GDM1 (cell line): ENCODE measurements around the gene TPRN.

ENCODE experiments used
- DNase-seq: peaks from one replicate; lab custom pipeline; 2025; lab: John Stamatoyannopoulos, UW

TPRN gene

DNA sequence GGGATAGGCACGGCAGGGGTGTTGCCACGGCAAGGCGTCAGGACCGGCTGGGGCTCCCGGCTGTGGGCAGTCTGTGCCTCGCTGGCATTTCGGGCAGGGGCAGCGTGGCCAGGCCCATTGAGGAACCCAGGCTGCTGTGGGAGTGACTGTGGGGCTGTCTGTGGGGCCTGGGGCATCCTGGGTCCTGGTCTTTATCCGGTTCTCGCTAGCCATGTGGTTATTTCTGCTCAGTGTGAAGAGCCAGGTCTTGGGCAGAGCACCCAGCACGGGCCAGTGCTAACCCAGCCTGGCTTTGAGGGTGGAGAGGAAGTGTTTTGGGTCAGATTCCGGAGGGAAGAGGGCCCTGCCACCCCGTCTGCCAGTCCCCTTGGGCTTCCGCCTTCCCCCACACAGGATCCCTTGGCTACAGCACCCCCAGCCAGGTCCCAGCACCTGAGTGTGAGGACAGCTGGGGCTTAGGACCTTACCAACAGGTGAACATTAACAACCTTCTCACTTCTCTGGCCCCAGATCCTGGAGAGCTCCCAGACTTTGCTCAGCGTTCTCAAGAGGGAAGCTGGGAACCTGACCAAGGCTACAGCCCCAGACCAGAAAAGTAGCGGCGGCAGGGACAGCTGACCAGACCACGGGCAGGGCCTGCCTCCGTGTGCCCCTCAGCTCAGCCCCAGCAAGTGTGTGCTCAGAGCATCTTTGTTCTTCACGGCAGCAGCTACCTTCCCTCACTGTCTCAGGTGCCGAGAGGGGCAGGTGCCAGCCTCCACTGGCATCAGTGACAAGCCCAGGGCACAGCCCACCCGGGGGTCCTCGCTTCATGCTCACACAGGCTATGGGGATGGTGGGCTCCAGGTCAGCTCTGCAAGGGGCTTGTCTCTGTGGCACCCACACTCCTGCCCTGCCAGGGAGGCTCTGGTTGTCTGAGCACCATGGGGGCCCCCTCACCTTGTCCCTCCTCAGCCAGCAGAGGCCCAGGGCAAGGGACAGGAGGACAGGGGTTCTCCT is 10.9 kb downstream of the TPRN start:
- DNase-seq, result no peak

DNA sequence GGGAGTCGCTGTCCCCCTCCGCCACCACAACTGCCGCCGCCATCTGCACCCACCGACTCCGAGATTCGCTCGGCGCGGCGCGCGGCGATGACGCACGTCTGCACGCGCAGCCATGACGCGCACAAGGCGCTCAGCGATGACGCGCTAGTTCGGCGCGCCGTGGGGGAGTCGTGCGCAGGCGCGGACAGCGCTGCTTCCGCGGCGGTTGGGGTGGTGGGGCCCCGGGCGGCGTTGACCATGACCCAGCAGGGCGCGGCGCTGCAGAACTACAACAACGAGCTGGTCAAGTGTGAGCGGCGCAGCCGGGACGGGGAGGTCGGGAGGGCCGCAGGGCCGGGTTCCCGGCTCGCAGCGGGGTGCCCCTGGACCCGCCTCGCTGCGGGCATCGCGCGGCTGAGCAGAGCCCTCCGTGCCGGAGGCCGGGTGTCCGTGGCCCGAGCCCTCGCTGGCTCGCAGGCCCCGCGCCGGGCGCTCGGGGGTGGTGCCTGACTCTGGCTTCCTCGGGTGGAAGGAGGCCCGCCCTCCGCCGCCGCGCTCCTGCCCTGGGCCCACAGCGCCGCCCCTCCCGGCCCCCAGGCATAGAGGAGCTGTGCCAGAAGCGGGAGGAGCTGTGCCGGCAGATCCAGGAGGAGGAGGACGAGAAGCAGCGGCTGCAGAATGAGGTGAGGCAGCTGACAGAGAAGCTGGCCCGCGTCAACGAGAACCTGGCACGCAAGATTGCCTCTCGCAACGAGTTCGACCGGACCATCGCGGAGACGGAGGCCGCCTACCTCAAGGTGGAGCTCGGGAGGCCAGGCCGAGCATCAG is 11.8 kb downstream of the TPRN start, which contains the start of the genes ANAPC2 and SSNA1:
Gene ANAPC2 (minus strand): TSS at position 71 of the 807 bp plus-strand sequence. CDS start 28 bp downstream, at position 43.
Gene SSNA1 (plus strand): TSS at position 187 of the 807 bp plus-strand sequence. CDS start 51 bp downstream, at position 238.
- peak; percentile 92 for DNase-seq

DNA sequence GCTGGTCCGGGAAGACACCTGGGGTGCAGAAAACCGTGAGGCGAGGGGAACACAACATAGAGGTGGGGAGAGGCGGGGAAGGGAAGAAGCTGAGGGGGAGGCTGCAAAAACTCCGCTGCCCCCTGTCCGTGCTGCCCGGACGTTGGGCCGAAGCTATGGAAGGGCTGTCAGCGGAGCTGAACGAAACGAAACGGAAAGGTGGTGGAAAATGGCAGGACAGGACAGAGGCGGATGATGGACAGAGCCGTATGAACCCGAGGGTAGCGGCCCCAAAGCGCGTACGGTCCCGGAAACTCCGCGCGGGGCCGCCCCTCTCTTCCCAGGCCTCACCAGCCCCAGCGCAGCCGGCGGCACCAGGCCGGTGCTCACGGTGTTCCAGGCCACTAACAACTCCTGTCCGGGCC is 12.5 kb downstream of the TPRN start:
- no peak for DNase-seq

DNA sequence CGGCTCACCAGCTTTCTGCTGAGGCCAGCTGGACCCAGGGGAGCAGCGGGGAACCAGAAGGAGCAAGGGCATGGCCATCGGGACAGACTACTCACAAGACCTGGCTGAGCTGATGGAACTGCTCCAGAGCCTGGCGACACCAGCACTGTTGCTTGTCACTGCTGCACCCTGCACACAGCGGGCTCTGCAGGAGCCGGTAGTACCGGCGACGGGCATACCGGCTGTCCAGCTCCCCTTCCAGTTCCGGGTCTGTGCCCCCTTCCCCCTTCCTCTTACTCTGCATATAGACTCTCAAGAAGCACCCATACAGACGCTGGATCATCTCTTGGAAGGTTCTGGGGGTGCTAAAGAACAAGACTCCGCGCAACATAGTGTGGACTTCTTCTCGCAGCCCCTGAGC is 13.2 kb downstream of the TPRN start:
- no peak for DNase-seq

DNA sequence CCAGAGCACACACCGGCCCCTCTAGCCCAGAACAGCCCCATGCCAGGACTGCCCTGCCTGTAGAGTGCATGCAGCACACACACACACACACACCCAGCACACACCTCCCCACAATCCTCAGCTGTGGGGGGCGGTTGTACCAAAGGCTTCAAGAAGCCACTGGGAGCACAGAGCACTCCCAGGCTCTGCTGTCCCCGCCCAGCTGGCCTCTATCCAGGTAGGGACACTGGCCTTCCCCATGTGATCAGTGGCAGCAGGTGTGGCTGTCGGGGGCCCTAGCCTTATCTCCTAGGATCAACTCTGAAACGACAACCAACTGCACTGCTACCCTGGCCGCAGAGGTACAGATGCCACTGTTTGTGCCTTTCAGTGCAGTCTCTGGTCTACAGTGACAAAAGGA is 14.2 kb downstream of the TPRN start:
- no peak for DNase-seq

DNA sequence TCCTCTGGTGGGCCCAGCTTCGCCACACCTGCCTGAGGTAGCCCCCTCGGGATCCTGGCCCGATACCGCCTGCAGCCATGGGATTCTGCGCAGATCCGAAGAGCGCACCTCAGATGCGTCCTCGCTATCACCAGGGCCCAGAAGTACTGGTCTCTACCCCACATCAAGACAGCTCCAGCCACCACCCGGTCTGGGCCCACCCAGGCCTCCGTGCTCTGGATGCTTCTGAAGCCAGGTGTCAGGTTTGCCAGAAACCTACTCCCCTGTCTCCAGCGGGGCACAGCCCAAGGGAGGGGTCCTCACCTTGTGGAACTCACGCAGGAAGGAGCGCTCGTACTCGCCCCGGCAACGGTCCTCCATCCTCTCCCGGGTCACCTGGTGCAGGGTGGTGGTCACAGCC is 14.6 kb downstream of the TPRN start:
- no peak for DNase-seq

DNA sequence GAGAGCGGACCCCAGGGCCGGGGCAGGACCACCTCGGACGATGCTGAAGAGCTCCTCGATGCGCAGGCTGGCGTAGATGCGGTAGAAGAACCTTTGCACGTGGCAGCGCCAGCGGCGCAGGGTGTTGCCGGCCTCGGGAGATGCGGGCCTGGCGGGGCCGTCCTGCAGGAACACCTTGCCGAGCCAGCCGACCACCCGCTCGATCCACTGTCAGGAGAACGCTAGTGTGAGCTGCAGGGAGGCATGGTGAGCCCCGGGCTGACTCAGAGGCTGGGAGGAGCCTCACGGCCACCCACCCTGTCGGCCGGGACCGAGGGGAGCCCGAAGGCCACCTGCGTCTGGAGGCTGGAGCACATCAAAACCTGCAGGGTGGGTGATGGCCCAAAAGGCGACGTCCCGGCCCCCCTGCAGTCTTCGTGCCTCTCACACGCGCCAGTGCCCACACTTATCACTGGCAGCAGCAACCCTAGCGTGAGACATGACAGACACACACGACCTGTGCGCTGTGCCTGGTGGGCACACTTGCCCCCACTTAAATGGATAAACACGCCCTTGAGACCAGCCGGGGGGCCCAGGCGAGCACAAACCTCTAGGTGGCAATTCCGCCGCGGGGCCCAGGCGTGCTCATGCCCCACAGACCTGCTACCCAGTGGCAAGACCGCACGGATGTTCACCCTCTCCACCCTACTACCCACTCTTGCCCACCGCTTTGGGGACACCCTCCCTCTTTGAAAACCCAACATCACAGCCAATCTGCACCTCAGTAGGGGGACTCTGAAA is 15.5 kb downstream of the TPRN start:
- DNase-seq, result no peak

DNA sequence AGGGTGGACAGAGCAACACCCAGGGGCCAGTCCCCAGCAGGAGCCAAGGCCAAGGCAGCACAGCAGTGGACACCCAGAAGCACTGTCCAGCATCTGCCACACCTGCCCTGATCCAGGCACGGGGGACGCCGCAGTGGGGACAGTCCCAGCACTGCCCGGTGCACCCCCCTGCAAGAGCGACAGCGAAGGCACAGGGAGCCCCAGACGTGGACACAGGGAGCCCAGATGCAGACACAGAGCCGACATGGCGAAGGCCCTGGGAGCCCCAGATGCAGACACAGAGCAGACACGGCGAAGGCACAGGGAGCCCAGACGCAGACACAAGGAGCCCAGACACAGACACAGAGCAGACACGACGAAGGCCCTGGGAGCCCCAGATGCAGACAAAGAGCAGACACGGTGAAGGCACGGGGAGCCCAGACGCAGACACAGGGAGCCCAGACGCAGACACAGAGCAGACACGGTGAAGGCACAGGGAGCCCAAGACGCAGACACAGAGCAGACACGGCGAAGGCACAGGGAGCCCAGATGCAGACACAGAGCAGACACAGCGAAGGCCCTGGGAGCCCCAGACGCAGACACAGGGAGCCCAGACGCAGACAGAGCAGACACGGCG is 16.5 kb downstream of the TPRN start:
- no peak for DNase-seq

DNA sequence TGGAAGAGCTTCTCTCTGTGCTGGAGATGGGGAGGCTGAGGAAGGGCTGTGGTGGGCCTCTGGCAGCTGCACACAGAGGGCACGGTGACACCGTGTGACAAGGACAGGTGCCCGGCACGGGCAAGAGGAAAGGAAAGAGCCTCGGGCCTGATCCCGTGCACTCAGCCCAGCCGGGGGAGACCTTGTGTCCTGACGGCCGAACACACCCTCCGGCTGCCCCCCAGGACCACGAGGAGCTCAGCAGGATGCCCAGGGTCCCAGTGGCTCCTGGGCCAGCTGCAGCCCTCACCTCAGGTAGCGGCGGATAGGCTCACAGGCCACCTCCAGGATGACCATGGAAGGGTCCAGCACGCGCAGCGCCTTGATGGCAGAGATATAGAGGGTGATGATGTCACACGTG is 17.7 kb downstream of the TPRN start:
- DNase-seq, result no peak

DNA sequence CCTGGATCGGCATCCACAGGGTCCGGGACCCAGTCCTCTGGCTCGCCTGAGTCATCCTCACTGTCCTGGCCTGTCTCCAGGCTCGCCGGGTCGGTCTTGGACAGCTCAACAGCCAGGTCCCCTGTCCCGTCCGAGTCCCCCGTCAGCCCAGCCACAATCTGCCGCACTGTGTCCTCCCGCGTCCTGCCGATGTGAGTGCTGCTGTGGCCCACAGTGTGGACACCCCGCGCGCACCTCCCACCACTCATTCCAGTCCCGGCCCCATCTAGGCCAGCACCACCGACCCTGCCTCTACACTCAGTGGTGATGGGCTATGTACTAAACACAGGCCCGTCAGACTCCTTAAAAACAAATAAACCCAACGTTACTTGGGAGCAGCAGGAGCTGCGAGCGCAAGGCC is 18.9 kb downstream of the TPRN start:
- no peak for DNase-seq

DNA sequence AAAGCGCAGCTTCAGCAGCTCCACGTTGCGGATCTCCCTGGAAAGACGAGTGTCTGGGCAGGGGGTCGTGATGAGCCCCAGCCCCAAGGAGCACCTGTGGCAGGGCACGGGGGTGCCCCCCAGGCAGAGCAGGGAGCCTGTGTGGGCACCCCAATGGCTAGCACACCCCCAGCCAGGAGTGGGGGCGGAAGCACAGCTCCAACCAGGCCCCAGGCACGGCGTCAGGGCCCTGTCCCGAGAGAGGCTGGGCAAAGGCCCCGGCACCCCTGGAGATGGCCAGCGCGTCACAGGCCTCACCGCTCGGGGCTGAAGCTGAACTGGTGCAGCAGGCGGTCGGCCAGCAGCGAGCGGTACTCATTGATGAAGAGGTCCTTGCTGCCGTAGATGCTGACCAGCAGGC is 20.1 kb downstream of the TPRN start:
- DNase-seq, result no peak

DNA sequence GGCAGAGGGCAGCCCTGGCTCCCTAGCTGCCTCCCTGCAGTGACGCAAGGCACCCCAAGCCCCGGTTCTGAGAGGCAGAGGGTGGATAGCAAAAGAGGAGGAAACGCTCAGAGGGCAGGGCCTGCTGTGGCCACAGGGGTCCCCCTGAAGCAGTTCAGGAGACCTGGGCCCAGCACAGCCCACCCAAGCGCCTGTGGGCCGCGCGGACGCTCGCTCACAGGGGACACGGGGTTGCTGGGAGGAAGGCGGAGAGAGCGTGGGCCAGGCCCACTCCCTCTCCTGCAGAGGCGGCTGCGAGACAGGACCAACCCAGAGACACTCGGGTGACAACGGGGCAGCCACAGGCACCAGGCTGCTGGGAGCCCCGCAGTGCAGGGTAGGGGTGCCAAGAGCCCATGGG is 20.8 kb downstream of the TPRN start:
- no peak for DNase-seq

DNA sequence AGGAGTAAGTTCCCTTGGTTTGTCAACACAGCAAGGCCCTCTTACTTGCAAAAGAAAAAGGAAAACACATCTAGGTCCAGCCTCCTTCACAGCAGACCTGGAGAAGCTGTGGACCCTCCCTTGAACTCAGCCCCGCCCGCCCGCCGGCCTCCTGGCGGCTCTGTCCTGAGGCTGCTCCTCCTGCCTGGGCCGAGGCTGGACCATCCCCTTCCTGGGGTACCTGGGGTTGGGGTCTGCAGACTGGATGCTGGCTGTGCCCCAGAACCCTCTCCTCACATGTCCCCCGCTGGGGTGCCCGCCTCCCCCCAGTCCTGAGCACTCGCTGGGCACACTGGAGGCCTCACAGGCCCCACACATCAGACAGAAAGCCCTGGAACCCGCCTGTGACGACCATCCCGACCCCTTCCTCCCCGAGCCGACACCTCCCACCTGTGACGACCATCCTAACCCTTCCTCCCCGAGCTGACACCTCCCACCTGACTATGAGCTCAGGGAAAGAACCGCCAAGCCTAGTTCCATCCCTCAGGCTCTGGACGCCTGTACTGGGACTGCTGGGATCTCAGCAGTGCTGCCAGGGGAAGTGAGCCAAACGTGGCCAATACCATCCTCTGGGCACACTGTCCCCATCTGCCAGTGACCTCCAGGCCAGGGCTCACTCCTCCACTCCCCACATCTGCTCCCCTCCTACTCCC is 21.5 kb downstream of the TPRN start:
- no peak for DNase-seq

DNA sequence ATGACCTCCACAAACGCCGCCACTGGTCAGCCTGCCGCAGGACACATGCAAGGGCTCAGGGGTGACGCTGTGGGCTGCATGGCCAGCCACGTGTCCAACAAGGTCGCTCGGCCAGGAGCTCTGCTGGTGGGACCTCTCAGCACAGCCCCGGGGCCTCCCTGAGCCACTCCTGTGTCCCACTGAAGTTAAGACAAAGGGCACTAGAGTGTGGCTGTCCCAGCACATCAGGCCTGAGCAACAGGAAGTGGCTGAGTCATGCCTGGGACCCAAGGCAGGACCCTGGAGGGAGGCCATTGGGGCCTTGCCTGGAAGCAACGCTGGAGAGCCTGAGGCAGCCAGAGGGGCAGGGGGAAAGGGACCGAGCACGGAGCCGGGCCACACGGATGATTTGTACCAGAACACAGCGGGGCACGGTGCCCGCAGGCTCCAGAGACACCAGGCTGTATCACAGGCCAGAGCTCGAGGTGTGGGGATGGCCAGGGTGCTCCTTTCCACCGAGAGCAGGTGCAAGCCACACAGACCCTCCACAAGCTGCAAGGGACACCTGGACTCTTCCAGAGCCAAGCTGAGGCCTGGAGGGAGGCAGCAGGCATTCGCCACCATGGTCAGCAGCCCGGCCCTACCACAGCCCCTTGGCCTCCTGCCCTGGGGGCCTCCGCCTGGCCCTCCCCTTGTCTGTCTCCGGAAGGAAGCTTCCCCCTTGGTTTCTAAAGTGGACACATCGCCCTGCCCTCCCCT is 22.2 kb downstream of the TPRN start:
- no peak for DNase-seq

DNA sequence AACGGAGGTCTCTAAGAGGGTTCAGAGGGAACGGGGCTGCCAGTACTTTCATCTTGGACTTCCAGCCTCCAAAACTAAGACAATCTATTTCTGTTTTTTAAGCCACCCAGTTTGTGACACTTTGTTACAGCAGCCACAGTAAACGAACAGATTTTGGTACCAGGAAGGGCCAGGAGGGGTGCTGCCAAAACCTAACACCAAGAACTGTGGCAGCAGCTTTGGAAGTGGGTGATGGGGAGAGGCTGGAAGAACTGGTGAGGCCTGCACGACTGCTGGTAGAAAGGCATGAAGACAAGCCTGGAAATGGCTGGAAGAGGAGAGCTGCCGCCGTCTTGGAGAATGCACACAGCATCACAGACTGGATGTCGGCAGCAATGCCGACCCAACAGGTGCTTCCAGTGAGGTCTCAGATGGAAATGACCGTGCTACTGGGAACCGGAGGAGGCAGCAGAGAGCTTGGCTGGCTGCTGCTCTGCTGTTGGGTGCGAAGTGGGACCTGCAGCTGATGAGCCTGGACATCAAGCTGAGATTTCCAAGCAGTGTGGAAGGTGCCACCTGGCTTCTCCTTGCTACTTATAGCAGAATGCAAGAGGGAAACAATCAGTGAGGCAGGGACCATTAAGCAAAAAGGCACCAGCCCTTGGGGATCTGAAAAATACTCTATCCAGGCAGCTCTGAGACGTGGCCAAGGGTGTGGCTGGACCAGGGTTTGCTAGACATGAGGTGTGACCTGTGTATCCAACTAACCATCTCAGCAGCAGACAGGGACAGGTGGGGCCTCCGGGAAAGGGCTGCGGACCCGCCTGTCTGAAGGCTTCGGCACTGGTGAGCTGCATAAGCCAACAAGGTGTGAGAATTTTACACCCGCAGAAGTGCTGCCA is 24.0 kb downstream of the TPRN start:
- DNase-seq, result no peak

DNA sequence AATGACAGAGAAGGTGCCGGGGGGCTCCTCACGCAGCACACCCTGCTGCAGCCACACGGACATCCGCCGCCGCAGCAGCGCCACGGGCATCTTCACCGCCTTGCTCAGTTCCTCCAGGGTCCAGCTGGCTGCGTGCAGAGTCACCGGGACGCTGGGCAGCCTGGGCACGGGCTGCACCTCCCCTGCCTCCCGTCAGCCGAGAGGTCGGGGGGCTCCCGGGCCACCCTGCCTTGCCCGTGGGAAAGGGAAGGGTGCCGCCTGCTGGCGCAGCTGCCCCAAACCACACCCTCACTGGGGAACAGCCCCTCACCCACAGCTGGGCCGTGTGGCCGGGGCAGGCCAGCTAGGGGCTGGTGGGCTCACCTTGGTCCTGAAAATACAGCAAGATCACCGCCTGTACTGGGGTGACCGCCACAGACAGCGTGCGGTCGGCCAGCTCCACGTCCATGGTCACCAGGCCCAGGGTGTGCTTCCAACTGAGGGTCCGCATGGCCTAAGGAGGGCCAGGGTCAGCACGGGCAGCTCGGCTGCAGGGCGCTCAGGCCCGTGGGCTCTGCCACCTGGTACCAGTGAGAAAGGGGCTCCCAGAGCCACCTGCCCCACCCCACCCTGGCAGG is 25.1 kb downstream of the TPRN start:
- no peak for DNase-seq

DNA sequence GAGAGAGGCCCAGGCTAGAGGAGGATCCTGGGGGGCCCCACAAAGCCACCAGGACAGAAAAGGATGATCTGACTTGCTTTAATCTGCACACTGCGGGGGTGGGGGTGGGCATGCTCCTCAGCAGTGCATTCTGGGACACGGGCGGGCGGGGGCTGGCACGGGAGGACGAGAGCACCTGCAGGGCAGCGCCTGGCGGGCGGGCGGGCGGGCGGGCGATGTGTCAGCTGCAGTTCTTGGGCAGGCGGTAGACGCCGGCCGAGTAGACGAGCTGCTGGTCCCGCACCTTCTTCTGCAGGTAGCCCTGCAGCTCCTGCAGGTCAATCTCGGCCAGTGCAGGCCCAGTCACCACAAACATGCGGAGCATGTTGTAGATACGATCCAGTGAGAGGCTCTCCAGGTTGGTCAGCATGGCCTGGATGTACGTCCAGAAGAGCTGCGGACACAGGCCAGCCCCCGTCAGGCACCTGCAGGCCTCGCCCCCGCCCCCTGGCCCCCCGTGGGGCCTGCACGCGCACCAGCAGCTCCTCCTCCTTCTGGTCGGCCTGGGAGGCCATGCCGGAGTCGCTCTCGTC is 25.7 kb downstream of the TPRN start:
- no peak for DNase-seq
